CD4-positive, alpha-beta memory T cell (primary cell): ENCODE measurements around the gene PPM1H. TPM values are rescaled to one million over a fixed set of nuclear protein-coding genes. Genes with fewer than 3 reads are reported as not detected.
"Not testable (repeated sequence)": the region's sequence is repeated elsewhere in the genome, so short reads cannot be mapped to it uniquely, and the experiment has no call there.

Experiments
- CTCF ChIA-PET: fragments of 350-600 bp; sonication (Branson Sonifier 250); formaldehyde crosslinking; loops from one replicate; lab custom pipeline; 2021; ENCODE audit warnings: inconsistent platforms; ENCODE audit not compliant: partially characterized antibody; lab: Charles Lee
- POLR2A ChIA-PET: fragments of 350-600 bp; sonication (Branson Sonifier 250); formaldehyde crosslinking; loops from one replicate; lab custom pipeline; 2021; ENCODE audit not compliant: partially characterized antibody; lab: Charles Lee
- DNase-seq, 5 donors: peaks; one replicate each; pipeline versions ENCODE4 v3.0.0 to v3.0.0-alpha.2; 2020 to 2022; ENCODE audit warnings: mixed read lengths in 1 of 5
- H3K27ac ChIP-seq: one replicate; pipeline ENCODE4 v1.7.0; 2013; ENCODE audit warnings: low read depth, low read length
- H3K27me3 ChIP-seq: 2 replicates; pipeline ENCODE4 v1.7.0; 2013; ENCODE audit warnings: mild to moderate bottlenecking, low read length, moderate library complexity; ENCODE audit not compliant: insufficient read depth
- H3K36me3 ChIP-seq: 2 replicates; pipeline ENCODE4 v1.7.0; 2013; ENCODE audit warnings: mild to moderate bottlenecking, low read length, moderate library complexity; ENCODE audit not compliant: insufficient read depth
- H3K4me1 ChIP-seq: 2 replicates; pipeline ENCODE4 v1.7.0; 2013; ENCODE audit warnings: mild to moderate bottlenecking, low read length, moderate library complexity; ENCODE audit not compliant: insufficient read depth
- H3K4me3 ChIP-seq, 2 donors: one replicate each; pipeline ENCODE4 v1.7.0; 2013; ENCODE audit warnings: low read length in 2 of 2, mild to moderate bottlenecking in 1 of 2
- H3K9me3 ChIP-seq, 2 donors: one replicate each; pipeline ENCODE4 v1.7.0; 2013; ENCODE audit warnings: low read length in 2 of 2, control low read depth in 1 of 2; ENCODE audit not compliant: control insufficient read depth in 1 of 2
- H3K27ac Mint-ChIP-seq, 7 donors: one replicate each; pipeline ENCODE4 v1.8.0; 2020 to 2021; ENCODE audit warnings: mixed read lengths in 7 of 7, mild to moderate bottlenecking in 6 of 7, inconsistent platforms in 3 of 7, moderate library complexity in 3 of 7
- H3K27me3 Mint-ChIP-seq, 2 donors: one replicate each; pipeline ENCODE4 v1.8.0; 2020 to 2021; ENCODE audit warnings: mixed read lengths in 2 of 2
- H3K36me3 Mint-ChIP-seq, 2 donors: one replicate each; pipeline ENCODE4 v1.8.0; 2020 to 2021; ENCODE audit warnings: mixed read lengths in 2 of 2, inconsistent platforms in 1 of 2, mild to moderate bottlenecking in 1 of 2
- H3K4me1 Mint-ChIP-seq, 4 donors: one replicate each; pipeline ENCODE4 v1.8.0; 2020 to 2021; ENCODE audit warnings: mixed read lengths in 4 of 4, mild to moderate bottlenecking in 1 of 4
- H3K4me3 Mint-ChIP-seq, 8 donors: one replicate each; pipeline ENCODE4 v1.8.0; 2020 to 2021; ENCODE audit warnings: mixed read lengths in 8 of 8, mild to moderate bottlenecking in 7 of 8, moderate library complexity in 6 of 8, inconsistent platforms in 3 of 8
- H3K9me3 Mint-ChIP-seq, 8 donors: one replicate each; pipeline ENCODE4 v1.8.0; 2020 to 2021; ENCODE audit warnings: mixed read lengths in 8 of 8, mild to moderate bottlenecking in 5 of 8, inconsistent platforms in 3 of 8, moderate library complexity in 1 of 8
- intact Hi-C: fragments of 100-400 bp; cut with micrococcal nuclease; formaldehyde crosslinking; loops from one replicate; pipeline ENCODE4 v1.15.1; 2023
- polyA plus RNA-seq, 2 donors: library from polyadenylated mRNA; unstranded; fragments of 300-500 nt; fragmentation: Illumina TruSeq; gene quantifications; one replicate each; pipeline ENCODE4 v1.2.3, GENCODE V29; 2021
- total RNA-seq, 2 experiments: library from RNA; stranded (reverse); gene quantifications; one replicate each; pipeline ENCODE4 v1.2.3, GENCODE V29; 2021

Gene PPM1H
- total and polyA plus RNA-seq, 4 experiments from 2014 or later = 0.06 to 0.14 TPM; not detected in 2

GRCh38 chr12:62730649-62731048 is 204.3 kb downstream of the PPM1H start:
- DNase-seq = no peak
- intact Hi-C loops = no loop called here
- no peak overlapping the region for H3K27ac ChIP-seq
- Mint-ChIP-seq H3K9me3 (no peaks in the 10 kb centered on the region), H3K36me3 (no peaks in the 10 kb centered on the region), H3K27me3 (peaks cover 0 to 8% of the 10 kb centered on the region in 2 donors), H3K4me1 (no peaks in the 10 kb centered on the region), H3K4me3 (no peak overlapping the region), H3K27ac (no peak overlapping the region)
- no peak overlapping the region for H3K4me3 ChIP-seq
- CTCF ChIA-PET = interaction anchor here (0.8 kb wide), 1 partner anchor 10 kb away, joined by 3 read pairs; no protein-coding TSS in a partner anchor
- H3K9me3 ChIP-seq = no peaks in the 10 kb centered on the region
- no peaks in the 10 kb centered on the region for H3K4me1 ChIP-seq
- no peaks in the 10 kb centered on the region for H3K36me3 ChIP-seq
- H3K27me3 ChIP-seq = no peaks in the 10 kb centered on the region
- POLR2A ChIA-PET = no interaction called here

GRCh38 chr12:62729579-62730544 is 205.1 kb downstream of the PPM1H start:
- intact Hi-C loops, H3K27ac ChIP-seq, H3K9me3 Mint-ChIP-seq, H3K36me3 ChIP-seq, H3K27me3 ChIP-seq, H3K27me3 Mint-ChIP-seq, H3K4me1 Mint-ChIP-seq, DNase-seq, H3K4me1 ChIP-seq, H3K9me3 ChIP-seq, H3K36me3 Mint-ChIP-seq, H3K27ac Mint-ChIP-seq, H3K4me3 Mint-ChIP-seq, POLR2A ChIA-PET, H3K4me3 ChIP-seq: not testable (repeated sequence)
- CTCF ChIA-PET = interaction anchor here (1.2 kb wide), 1 partner anchor 66 kb away, joined by 3 read pairs; no protein-coding TSS in a partner anchor

GRCh38 chr12:62728741-62729140 is 206.2 kb downstream of the PPM1H start:
- no peaks in the 10 kb centered on the region for H3K27me3 ChIP-seq
- ChIA-PET CTCF (interaction anchor here (1.2 kb wide), 1 partner anchor 67 kb away, joined by 3 read pairs; no protein-coding TSS in a partner anchor), POLR2A (no interaction called here)
- H3K4me3 ChIP-seq = no peak overlapping the region
- no peaks in the 10 kb centered on the region for H3K9me3 ChIP-seq
- no peak for DNase-seq
- no peaks in the 10 kb centered on the region for H3K36me3 ChIP-seq
- intact Hi-C loops = no loop called here
- H3K4me3 Mint-ChIP-seq = no peak overlapping the region
- H3K27ac Mint-ChIP-seq = no peak overlapping the region
- no peak overlapping the region for H3K27ac ChIP-seq
- no peaks in the 10 kb centered on the region for H3K9me3 Mint-ChIP-seq
- no peaks in the 10 kb centered on the region for H3K4me1 Mint-ChIP-seq
- peaks cover 0 to 8% of the 10 kb centered on the region in 2 donors for H3K27me3 Mint-ChIP-seq
- H3K4me1 ChIP-seq = no peaks in the 10 kb centered on the region
- no peaks in the 10 kb centered on the region for H3K36me3 Mint-ChIP-seq

- Mint-ChIP-seq H3K36me3 (no peaks in the 10 kb centered on the region), H3K27me3 (peaks cover 0 to 8% of the 10 kb centered on the region in 2 donors), H3K9me3 (no peaks in the 10 kb centered on the region), H3K4me3 (no peak overlapping the region), H3K4me1 (no peaks in the 10 kb centered on the region), H3K27ac (no peak overlapping the region)
- no peak for DNase-seq
- H3K4me3 ChIP-seq = no peak overlapping the region
- no peaks in the 10 kb centered on the region for H3K36me3 ChIP-seq
- POLR2A ChIA-PET = no interaction called here
- CTCF ChIA-PET = no interaction called here
- no peaks in the 10 kb centered on the region for H3K9me3 ChIP-seq
- intact Hi-C loops = no loop called here
- no peaks in the 10 kb centered on the region for H3K4me1 ChIP-seq
- no peak overlapping the region for H3K27ac ChIP-seq
- H3K27me3 ChIP-seq = no peaks in the 10 kb centered on the region
Observed at GRCh38 chr12:62726471-62726980, 208.4 kb downstream of the PPM1H start.

- H3K27ac Mint-ChIP-seq = no peak overlapping the region
- POLR2A ChIA-PET = no interaction called here
Observed at GRCh38 chr12:62725781-62726180, 209.2 kb downstream of the PPM1H start.

GRCh38 chr12:62724947-62725451 is 210.0 kb downstream of the PPM1H start:
- no peaks in the 10 kb centered on the region for H3K4me1 Mint-ChIP-seq
- Histone ChIP-seq H3K9me3 (no peaks in the 10 kb centered on the region), H3K27ac (no peak overlapping the region), H3K4me1 (no peaks in the 10 kb centered on the region), H3K36me3 (no peaks in the 10 kb centered on the region), H3K4me3 (no peak overlapping the region), H3K27me3 (no peaks in the 10 kb centered on the region)
- no peak for DNase-seq
- H3K9me3 Mint-ChIP-seq = no peaks in the 10 kb centered on the region
- H3K27ac Mint-ChIP-seq = no peak overlapping the region
- H3K4me3 Mint-ChIP-seq = no peak overlapping the region
- H3K27me3 Mint-ChIP-seq = peaks cover 0 to 7% of the 10 kb centered on the region in 2 donors
- no peaks in the 10 kb centered on the region for H3K36me3 Mint-ChIP-seq
- CTCF ChIA-PET = no interaction called here
- POLR2A ChIA-PET = no interaction called here
- intact Hi-C loops = no loop called here

More at GRCh38 chr12:62725781-62726180, 209.2 kb downstream of the PPM1H start:
- no peaks in the 10 kb centered on the region for H3K36me3 ChIP-seq
- H3K4me3 ChIP-seq = no peak overlapping the region
- Mint-ChIP-seq H3K9me3 (no peaks in the 10 kb centered on the region), H3K27me3 (peaks cover 0 to 8% of the 10 kb centered on the region in 2 donors), H3K4me1 (no peaks in the 10 kb centered on the region), H3K4me3 (no peak overlapping the region), H3K36me3 (no peaks in the 10 kb centered on the region)
- H3K9me3 ChIP-seq = no peaks in the 10 kb centered on the region
- CTCF ChIA-PET = no interaction called here
- no peaks in the 10 kb centered on the region for H3K4me1 ChIP-seq
- intact Hi-C loops = no loop called here
- no peaks in the 10 kb centered on the region for H3K27me3 ChIP-seq
- DNase-seq = no peak
- no peak overlapping the region for H3K27ac ChIP-seq

GRCh38 chr12:62724285-62724684 is 210.7 kb downstream of the PPM1H start:
- Mint-ChIP-seq H3K36me3 (no peaks in the 10 kb centered on the region), H3K4me1 (no peaks in the 10 kb centered on the region), H3K4me3 (no peak overlapping the region), H3K27ac (no peak overlapping the region), H3K27me3 (peaks cover 0 to 5% of the 10 kb centered on the region in 2 donors), H3K9me3 (no peaks in the 10 kb centered on the region)
- Histone ChIP-seq H3K9me3 (no peaks in the 10 kb centered on the region), H3K36me3 (no peaks in the 10 kb centered on the region), H3K4me3 (no peak overlapping the region), H3K4me1 (no peaks in the 10 kb centered on the region), H3K27ac (no peak overlapping the region), H3K27me3 (peaks cover 4% of the 10 kb centered on the region)
- ChIA-PET CTCF (no interaction called here), POLR2A (no interaction called here)
- intact Hi-C loops = no loop called here
- no peak for DNase-seq
